Stimulated activated CD4-positive, alpha-beta T cell treated with anti-CD3 and anti-CD28 coated beads, Interleukin-1b, Interleukin-23, amount 100 ng/mL, for 24 hours (primary cell): ENCODE results near the gene MED31.
"Not testable (repeated sequence)": the region's sequence is repeated elsewhere in the genome, so short reads cannot be mapped to it uniquely, and the experiment has no call there.

Source experiments
- DNase-seq, 4 experiments: peaks; one replicate each; pipeline ENCODE4 v3.0.0-alpha.2; 2020; ENCODE audit warnings: low read depth in 4 of 4, low spot score in 1 of 4

MED31 gene

DNA sequence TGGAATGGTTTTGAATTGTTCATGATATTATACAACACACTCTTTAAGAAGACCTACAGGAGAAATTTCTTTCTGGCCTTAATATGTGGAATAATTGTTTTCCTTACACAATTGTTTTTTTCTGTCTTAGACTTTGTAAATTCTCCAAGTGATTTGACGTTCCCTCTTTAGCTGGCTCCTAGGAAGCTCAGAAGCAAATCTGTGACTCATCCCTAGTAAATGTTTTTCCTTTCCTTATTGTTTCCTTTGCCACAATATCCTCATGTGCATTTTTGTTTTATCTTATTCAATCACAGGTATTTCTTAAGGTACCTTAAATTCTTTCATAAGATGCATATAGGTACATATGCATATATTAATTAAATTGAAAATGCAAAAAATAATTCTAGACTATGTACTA, 24.4 kb downstream of the MED31 start:
- no peak for DNase-seq

DNA sequence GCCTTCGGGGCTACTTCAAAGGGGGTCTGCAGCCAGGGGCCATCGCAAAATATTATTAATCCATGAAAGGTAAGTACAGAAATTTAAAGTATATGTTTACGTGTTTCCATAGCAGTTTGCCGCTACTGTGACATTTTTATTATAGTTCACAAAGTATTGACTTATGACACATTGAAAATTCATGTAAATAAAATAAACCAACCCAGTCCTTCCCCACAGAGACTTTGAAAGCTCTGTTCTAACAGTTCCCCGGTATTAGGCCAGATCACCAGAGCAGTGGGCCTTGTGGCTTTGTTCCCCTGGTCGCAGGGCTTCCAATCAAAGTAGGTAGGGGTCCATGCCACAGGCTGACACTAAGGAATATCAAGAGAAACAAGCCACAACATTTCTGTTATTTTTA, 24.8 kb downstream of the MED31 start:
- no peak for DNase-seq

DNA sequence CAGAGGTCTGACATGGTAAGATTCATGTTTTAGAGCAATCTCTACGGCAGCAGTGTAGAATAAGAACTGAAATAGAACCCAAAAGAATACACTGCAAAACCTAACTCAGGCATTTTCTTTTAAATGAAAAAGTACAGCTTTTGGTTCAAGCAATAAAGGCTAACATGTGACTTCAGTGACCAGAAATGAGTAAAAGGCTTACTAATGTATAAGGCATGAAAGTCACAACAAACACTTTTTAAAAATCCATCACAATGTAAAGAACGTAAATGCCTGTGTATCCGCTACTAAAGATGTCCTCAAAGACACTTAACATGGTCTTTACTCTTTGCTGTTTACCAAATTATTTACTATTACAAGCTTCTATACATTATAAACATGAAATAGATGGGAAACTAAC, 27.5 kb downstream of the MED31 start:
- no peak for DNase-seq

DNA sequence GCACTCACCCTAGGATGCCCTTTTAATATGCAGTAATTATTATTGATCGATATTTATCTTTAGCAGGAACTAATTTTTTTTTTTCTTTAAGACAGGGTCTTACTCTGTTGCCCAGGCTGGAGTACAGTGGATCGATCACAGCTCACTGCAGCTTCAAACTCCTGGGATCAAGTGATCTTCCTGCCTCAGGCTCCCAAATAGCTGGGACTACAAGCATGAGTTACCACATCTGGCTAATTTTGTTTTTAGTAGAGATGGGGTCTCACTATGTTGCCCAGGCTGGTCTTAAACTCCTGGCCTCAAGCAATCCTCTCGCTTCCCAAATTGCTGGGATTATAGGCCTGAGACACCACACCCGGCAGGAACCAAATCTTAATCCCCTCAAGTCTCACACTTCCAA, 40.2 kb downstream of the MED31 start:
- DNase-seq: no peak

DNA sequence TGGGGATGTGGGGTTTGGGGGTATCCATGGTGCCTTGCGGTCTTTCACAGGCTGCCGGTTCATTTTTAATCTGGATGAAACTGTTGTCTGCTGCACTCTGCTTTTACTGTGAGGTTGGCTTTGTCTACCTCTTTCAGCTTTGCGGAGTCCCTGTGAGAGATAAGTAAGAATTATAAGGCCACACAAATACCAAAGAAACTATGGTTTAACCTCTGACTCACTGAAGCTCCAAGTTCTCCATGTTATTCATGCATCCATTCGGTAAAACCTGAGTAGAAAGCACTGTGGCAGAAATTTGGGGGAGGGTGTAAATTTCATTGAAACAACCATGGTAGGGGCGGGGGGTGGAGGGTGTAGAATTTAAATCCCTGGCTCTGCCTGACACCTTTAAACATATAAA, 41.4 kb downstream of the MED31 start:
- no peak for DNase-seq

DNA sequence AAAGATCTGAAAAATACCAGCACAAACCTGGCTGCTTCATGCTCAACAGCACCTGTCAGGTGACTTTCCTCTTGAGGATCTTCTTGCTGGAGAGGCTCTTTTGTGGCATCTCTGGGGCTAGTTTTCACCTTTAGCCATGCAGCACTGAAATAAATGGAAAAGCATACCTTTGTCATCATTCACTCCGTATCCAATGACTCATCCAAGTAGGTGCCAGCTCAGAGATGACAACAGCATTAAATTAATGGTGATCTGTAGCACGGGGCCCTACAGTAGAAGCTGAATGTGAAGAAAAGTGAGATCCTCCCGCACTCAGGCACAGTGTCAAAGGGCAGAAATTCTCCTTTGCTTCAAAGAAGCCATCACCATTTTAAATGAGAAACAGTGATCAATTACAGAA, 43.1 kb downstream of the MED31 start:
- no peak for DNase-seq

DNA sequence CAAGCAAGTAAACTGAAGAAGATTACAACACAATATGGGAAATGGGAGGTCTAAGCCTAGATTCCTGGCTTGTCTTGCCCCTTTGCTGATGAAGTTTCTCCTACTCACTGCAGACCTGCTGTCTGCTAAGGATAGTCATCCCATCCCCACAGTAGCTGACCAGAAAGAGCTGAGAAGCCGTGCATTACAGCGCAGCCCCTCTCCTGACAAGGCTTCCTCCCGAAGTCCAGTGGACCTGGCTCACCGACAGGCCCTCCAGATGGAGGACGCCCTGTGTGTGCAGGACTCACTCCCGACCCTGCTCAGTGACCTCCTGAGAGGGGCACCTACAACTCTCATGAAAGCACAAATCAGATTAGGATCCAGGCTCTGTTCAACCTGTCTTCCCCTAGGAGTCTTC, 46.3 kb downstream of the MED31 start:
- DNase-seq: no peak

DNA sequence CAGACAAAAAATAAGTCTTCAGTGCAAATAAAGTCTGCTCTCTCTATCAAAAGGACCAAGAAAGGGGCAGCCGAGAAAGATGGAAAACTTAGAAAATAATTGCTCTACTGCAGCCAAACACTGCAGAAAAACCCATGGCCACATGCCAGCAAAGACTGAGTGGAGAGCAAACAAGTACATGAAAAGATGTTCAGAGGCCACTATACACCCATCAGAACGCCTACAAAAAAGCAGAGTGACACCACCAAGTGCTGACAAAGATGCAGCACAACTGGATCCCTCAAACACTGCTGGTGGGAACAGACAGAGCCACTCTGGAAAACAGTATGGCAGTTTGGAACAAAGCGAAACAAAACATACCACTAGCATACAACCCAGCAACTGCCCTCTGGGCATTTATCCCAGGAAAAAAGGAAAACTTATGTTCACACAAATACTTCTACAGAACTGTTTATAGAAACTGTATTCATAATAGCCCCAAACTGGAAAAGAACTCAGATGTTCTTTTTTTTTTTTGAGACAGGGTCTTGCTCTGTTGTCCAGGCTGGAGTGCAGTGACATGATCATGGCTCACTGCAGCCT, 47.6 kb downstream of the MED31 start:
- DNase-seq: no peak

DNA sequence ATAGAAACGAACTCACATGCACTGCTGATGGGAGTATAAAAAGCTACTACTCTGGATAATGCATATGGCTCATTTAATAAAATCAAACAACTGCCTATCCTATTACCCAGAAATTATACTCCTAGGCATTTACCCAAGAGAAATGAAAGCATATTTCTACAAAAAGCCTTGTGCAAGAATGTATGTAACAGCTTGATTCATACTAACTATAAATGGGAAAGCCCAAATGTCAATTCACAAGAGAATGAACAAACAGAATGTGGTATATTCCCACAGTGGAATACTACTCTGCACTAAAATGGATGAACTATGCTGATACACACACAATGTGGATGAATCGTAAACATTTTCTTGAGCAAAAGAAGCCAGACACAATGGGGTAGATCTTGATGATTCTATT, 49.3 kb downstream of the MED31 start:
- DNase-seq: no peak

DNA sequence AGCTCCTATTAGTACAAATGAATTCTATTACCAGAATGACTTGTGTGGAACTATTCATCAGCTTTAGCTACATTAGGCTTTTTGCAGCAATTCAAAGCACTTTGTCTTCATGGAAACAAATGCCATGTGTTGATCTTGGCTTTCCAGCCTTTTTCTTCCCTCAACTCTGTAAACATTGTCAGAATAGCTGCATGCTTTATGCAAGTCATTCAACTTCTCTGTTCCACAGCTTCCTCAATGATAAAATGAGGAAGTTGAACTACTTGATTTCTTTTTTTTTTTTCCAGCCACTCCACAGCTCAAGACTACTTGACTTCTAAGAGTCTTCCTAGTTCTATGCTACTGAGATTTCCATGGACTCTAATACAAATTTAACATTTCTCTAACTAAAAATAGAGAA, 52.0 kb downstream of the MED31 start:
- no peak for DNase-seq

DNA sequence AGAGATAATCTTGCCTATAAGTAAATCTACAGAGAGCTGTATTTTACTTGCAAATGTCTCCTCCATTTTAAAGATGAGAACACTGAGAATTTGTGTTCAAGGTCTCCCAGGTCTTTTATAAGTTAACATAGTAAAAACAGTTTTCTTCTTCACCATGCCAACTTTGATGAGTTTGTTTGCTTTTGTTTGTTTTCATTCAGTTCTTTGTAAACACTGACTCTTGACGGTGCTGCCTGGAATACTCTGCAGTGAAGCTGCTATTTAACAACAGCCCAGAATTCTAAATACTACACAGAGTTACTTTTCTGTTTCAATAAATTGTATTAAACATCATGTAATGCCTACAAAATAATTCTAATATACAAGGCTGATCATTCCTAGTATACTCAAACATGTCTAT, 53.7 kb downstream of the MED31 start:
- no peak for DNase-seq

DNA sequence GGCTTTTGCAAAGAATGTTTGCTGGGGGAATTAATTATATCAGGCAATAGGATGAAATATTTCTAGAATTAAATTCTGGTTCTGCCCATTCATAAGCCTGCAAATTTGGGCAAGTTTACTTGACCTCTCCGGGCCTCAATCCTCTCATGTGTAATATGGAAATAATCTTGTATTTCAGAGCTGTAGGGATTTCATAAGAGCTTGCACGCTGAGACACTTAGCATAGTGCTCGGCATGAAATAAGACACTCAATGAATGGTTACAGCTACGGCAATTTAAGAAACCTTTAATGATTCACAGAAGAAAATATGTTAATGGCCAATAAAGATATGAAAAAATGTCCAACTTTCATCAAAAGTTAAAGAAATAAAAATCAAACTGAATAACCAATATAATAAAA, 54.5 kb downstream of the MED31 start:
- no peak for DNase-seq

DNA sequence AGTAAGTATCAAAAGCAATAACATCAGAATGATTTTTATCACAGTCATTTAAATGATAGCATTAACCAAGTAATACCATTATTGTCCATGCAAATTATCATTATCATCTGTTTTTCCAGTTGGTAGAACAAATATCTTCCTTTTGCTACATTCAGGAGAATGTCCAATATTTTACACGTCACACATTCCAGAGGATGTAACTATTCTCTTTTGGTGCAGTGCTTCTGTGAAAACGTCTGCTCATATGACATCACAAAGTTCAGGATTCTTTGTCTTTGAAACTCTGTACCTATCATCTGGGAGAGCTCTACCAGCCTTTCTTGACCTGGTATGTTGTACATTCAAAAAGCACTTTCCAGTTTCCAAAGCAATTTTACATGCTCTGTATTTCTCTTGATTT, 54.9 kb downstream of the MED31 start:
- DNase-seq: no peak

DNA sequence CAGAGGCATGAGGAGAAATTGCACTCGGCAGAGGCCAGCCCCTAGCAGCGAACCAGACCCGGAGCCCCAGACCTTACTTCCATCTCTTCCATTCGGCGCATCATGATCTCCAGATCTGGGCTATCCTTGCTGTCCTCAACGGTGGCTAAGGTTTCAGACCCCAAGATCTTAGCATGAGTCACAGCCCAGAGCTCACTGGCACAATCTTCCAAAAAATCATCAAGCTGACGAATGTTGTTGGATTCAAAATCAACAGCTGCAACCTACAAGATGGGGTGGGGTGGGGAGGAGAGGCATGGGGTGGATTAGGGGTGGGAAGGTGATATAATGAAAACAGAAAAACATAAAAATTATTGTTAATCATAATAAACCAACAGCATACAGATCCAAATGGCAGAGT, 55.3 kb downstream of the MED31 start:
- DNase-seq: no peak

DNA sequence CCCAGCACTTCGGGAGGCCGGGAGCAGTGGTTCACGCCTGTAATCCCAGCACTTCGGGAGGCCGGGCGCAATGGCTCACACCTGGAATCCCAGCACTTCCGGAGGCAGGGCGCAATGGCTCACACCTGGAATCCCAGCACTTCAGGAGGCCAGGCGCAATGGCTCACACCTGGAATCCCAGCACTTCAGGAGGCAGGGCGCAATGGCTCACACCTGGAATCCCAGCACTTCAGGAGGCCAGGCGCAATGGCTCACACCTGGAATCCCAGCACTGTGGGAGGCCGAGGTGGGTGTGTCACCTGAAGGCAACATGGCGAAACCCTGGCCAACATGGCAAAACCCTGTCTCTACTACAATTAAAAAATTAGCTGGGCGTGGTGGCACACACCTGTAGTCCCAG, 58.0 kb downstream of the MED31 start:
- not testable (repeated sequence) for DNase-seq
